Activated effector memory CD4-positive, alpha-beta T cell treated with anti-CD3 and anti-CD28 coated beads, Interleukin-2, amount 50 U/mL, for 16 hours (primary cell): ENCODE data around the gene SLC25A26.

ENCODE experiments used
- DNase-seq: peaks from one replicate; pipeline ENCODE4 v3.0.0-alpha.2; 2020

The SLC25A26 gene

GRCh38 chr3:66227915-66228314 lies 7.1 kb downstream of the SLC25A26 start:
- DNase-seq = no peak

DNA sequence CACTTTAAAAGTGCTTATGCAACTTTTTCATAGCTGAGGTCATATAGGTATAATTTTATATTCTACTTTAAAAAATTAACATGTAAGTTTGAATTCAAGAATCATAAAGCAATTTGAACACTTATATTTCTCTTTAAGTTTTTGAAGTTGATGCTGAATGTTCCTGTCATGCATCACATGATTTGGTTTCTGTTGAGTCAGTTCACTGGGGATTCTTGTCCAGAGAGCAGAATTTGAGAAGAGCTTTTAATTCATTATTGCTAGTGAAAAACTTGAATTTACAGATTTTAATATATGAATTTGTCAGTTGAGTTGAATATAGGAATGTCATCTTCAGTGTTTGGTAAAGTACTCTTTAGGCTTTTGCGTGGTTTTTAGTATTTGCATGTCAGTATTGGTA lies 7.9 kb downstream of the SLC25A26 start:
- DNase-seq = no peak

- no peak for DNase-seq
These were observed 9.1 kb downstream of the SLC25A26 start for GRCh38 chr3:66229931-66230330.

GRCh38 chr3:66233033-66233432 lies 12.2 kb downstream of the SLC25A26 start:
- DNase-seq = no peak

GRCh38 chr3:66236281-66236680 lies 15.5 kb downstream of the SLC25A26 start:
- no peak for DNase-seq

DNA sequence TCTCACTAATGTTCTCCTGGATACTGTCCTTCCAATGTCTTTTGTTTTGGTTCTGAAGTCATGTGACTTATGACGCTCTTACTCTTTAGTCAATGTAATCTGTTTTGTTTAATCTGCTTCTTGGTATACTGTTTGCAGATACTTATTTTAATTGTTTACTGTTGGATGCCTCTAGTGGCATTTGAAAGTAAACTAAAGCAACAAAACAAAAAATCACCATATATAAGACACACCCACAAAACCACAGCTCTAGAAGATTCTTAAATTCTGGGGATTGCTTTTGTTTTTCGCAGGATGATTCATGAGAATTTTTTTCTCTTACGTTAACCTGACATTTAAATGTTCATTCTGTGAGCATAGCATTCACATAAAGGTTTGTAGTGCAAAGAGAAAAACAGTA lies 16.8 kb downstream of the SLC25A26 start:
- DNase-seq = no peak

- DNase-seq = no peak
These were observed 18.8 kb downstream of the SLC25A26 start for GRCh38 chr3:66239513-66240123.

GRCh38 chr3:66241466-66241865 lies 20.7 kb downstream of the SLC25A26 start:
- no peak for DNase-seq

GRCh38 chr3:66242788-66243464 lies 22.1 kb downstream of the SLC25A26 start:
- no peak for DNase-seq

- DNase-seq = no peak
These were observed 27.8 kb downstream of the SLC25A26 start for GRCh38 chr3:66248641-66249040.

DNA sequence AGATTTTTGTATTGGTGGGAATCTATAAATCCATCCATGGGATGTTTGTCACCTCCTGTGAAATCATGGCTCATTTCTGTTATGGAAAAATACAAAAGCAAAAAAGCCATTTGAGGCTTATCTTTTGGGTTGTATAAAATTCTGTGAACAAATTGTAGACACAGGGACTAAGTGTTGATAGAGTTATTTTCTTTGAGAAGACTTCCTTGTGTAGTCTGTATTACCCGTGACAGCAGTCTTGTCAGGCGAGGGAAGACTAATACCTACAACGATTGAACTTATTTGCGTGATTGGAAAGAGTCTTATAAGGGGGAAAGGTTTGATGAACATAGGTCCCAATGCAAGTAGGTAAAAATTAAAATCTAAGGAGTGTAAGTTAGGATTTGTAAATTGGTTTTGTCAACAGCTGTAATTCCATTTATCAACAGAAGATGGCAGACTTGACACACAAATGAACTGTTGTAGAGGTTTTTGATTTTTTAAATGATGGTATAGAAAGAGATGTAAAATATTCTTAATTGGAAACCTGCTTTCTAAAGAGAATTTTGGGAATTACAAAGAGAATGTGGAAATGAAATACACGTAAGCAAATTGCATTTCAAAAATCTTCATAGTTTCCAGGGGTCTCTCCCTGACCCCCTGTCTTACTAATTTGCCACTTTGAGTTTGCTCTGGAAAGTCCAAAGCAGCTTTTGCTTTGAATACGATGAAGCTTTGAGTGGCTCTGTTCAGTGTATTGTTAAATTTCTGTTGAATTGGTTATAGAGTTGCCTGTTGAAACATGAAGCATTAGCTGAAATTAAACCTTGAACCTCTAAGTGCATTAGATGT lies 33.2 kb downstream of the SLC25A26 start:
- DNase-seq = no peak

- DNase-seq = no peak
These were observed 35.1 kb downstream of the SLC25A26 start for GRCh38 chr3:66255865-66256264.

DNA sequence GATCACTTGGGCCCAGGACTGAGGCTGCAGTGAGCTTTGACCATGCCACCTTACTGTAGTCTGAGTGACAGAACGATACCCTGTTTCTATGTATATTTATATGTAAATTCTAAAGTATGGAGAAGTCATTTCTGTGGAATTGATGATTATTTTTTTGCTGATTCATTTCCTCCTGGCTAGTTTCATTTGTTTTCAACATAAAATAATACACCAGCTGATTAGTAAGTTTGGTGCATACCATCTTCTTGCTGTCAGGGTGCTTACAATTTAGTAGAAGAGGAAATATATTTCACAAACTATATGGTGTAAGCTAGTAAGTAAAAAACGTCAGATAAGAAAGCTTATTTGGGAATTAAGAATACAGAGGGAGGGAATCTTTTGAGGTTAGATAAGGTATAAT lies 36.0 kb downstream of the SLC25A26 start:
- DNase-seq = no peak

DNA sequence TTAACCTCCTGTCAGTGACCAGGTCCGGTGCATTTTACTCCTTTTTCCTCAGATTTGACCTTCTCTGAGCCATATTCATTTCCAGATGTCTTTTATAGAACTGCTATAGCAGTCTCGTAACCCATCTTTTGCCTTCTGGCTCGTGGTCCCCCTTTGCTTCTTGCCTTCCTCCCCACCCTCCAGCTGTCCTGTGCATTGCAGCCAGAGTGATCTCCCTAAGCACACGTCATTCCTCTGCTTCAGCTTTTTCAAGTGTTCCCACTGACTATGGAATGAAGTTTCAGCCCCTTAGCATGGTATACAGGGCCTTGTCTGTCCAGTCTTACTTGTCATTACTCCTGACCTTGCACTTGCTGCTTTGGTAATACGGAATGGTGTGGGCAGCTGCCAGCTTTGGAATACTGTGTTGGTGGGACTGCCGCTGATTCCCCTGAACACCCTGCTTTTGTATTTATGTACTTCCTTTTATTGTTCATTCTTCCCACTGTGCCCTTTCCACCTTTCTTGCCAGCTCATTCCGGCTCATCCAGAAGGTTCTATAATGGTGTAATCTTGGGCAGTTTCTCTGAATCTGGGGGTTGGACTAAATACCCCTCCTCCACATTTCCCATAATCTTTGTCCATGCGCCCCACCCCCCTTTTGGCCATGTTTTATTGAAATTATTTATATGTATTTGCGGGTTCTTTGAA lies 38.9 kb downstream of the SLC25A26 start:
- no peak for DNase-seq

- DNase-seq = no peak
These were observed 39.6 kb downstream of the SLC25A26 start for GRCh38 chr3:66260431-66260830.

DNA sequence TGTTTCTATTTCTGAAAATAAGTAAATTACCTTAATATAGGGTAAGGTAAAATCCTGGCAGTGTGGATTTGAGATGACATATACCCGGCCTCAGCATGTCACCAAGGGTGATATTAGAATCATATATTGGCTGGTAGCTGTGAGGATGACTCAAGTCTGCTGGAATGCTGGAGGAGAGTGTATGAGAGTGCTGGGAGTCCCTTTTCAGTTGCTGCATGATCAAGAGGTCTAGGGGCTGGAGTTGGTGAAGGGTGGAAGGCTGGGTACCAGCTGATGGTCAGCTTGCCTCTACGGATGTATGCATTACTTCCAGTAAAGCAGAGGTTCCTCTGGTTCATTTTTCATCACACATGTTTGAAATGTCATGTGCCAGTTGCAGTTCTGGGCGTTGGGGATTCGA lies 40.6 kb downstream of the SLC25A26 start:
- no peak for DNase-seq

DNA sequence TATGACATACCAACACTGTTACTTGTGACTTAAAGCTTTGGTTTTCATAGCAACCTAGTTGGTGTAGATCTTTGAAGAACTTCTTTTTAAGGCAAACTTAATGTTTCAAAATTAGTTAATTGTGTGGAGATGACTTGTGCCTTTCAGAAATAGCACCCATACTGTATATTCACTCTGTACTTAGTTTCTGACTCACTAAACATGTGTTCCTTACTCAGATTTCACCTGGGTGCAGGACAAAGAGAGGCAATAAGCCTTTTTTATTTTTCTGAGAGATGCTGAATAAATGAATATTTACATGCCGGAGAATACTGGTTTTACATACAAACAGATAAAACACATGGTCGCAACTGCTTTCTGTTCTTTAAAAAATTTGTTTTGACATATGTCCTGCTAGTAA lies 44.8 kb downstream of the SLC25A26 start:
- no peak for DNase-seq

DNA sequence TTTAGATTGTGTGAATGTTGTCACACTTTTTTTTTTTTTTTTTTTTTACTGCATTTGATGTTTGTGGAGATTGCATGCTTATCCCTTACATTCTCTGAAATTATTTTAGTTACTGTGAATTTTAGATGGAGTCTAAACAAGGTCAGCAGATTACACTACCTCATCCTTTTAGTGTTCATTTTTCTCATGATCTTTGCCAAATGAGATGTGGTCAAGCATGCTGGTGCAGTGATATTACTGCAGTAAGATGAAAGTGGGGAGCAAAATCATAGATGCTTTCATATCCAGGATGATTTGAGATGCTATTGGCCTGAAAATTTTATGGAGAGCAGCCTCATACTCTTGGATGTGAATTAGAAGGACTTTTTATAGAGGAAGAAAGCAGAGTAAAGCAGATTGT lies 45.8 kb downstream of the SLC25A26 start:
- DNase-seq = no peak

- DNase-seq = no peak
These were observed 46.2 kb downstream of the SLC25A26 start for GRCh38 chr3:66267031-66267430.

GRCh38 chr3:66267906-66268305 lies 47.1 kb downstream of the SLC25A26 start:
- DNase-seq = no peak

DNA sequence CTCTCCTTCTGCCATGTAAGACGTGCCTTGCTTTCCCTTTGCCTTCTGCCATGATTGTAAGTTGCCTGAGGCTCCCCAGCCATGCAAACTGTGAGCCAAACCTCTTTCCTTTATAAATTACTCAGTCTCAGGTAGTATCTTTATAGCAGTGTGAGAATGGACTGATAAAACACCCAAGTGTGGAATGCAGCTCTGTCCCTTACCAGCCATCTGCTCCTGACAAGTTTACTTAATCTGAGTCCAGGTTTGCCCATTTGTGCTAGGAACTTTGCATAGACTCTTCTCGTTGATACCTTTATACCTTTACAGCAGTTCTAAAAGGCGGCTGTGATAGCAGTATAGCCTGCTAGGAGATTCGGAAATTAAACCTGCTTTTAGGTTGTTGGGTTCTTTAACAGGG lies 48.1 kb downstream of the SLC25A26 start:
- DNase-seq = no peak

DNA sequence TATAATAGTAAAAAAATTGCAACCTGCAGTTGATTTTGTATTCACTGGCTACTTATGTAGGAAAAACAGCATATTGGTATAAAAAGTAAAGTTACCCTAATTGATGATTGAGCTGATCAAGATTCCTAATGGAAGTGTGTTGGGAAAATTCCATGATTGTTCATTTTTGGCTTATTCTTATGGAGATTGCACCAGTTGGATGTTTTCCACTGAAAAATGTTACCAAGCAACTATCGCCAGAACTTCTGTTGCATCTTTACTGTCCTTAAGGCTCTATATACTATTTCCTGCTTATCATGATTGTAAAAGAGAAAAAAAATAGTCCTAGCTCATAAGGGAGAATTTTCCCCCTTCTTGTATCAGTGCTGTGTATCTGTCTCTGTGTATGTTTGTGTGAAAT lies 48.6 kb downstream of the SLC25A26 start:
- no peak for DNase-seq

DNA sequence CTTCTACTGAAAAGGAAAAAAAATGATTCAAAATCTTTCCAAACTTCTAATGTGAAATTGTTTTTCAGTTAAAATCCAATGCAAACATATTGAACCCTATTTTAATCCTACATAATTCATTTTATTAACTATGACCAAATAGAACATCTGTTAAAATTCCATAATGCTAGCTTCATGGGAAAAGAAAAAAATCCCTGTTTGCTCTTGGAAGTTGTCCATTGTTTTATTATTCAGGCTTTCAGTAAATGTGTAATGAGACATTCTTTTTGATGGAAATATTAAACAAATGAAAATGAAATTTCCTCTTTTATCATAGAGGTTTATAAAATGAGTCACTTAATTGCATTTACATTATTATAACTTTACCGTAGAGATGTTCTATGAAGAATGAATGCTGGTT lies 49.5 kb downstream of the SLC25A26 start:
- DNase-seq = no peak

DNA sequence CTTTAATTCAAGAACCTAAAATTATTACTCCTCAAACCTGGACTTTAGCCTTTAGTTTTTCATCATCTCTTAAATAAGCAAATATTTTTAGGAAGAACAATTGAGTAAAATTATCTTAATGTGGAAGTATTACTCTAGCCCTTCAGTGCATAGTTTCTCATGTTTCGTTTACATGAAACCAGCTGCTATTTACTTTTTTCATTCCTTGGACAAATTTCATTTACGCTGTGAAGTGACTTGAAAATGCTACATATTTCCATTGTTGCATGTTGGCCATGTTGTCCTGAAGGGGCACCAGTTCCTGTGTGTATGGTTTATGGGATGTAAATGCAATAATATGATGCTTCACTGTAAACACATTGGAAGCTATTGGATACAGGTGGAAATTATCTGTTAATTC lies 49.9 kb downstream of the SLC25A26 start:
- no peak for DNase-seq
